AG10803 (cell line): ENCODE data around the gene TMEM213.
"Not testable (repeated sequence)": the region's sequence is repeated elsewhere in the genome, so short reads cannot be mapped to it uniquely, and the experiment has no call there.

Experiments
- DNase-seq: peaks from one replicate; pipeline ENCODE4 v3.0.0; 2010; ENCODE audit warnings: low read depth
- H3K4me3 ChIP-seq: 2 replicates; pipeline ENCODE4 v1.5.1; 2011; ENCODE audit warnings: mild to moderate bottlenecking, low read length, control low read depth
- CTCF ChIP-seq: conservative IDR thresholded peaks from 2 replicates; pipeline ENCODE4 v1.5.1; 2011; ENCODE audit warnings: mild to moderate bottlenecking, low read length, control low read depth, inconsistent platforms

TMEM213 gene

GRCh38 chr7:138798836-138799235 is 1.0 kb downstream of the TMEM213 start:
- no peak for TF ChIP-seq CTCF
- no peak overlapping the region for H3K4me3 ChIP-seq
- DNase-seq: no peak

- no peak overlapping the region for H3K4me3 ChIP-seq
- DNase-seq: no peak
- no peak for TF ChIP-seq CTCF
These were observed 1.7 kb downstream of the TMEM213 start for GRCh38 chr7:138799336-138800000.

- no peak for TF ChIP-seq CTCF
- DNase-seq: no peak
- H3K4me3 ChIP-seq: no peak overlapping the region
These were observed 3.5 kb downstream of the TMEM213 start for GRCh38 chr7:138801256-138801655.

- no peak for TF ChIP-seq CTCF
- DNase-seq: no peak
- H3K4me3 ChIP-seq: no peak overlapping the region
These were observed 4.9 kb downstream of the TMEM213 start for GRCh38 chr7:138802706-138803105.

GRCh38 chr7:138804618-138805017 is 6.8 kb downstream of the TMEM213 start:
- H3K4me3 ChIP-seq: no peak overlapping the region
- DNase-seq: no peak
- no peak for TF ChIP-seq CTCF

- no peak for DNase-seq
- TF ChIP-seq CTCF: no peak
- H3K4me3 ChIP-seq: no peak overlapping the region
These were observed 11.6 kb downstream of the TMEM213 start for GRCh38 chr7:138809346-138809745.

- not testable (repeated sequence) for H3K4me3 ChIP-seq, DNase-seq
These were observed 13.5 kb downstream of the TMEM213 start for GRCh38 chr7:138811327-138811726.

- no peak for TF ChIP-seq CTCF
- no peak overlapping the region for H3K4me3 ChIP-seq
- no peak for DNase-seq
These were observed 16.2 kb downstream of the TMEM213 start for GRCh38 chr7:138813945-138814344.
